Measurements from ENCODE around the gene UBE2D1.

- no peak for TF ChIP-seq CTCF (IDR thresholded peaks at IDR 0.05)
- no peak for TF ChIP-seq POLR2A (IDR thresholded peaks at IDR 0.05)
These were observed 58.5 kb downstream of the UBE2D1 start for GRCh38 chr10:58393317-58393716.

Measured in body of pancreas (tissue), 4 donors.